K562 (cell line): ENCODE results near the gene PSORS1C1. TPM values are rescaled to one million over a fixed set of nuclear protein-coding genes. Genes with fewer than 3 reads are reported as not detected.

ENCODE experiments used
- ASH1L ChIP-seq: fragments of 450-650 bp; IDR thresholded peaks from 2 replicates; pipeline ENCODE4 v1.6.1; 2018; ENCODE audit warnings: borderline replicate concordance, mild to moderate bottlenecking, low read depth; ENCODE audit not compliant: partially characterized antibody
- BRCA1 ChIP-seq, 2 experiments: fragments of 450-650 bp in 1 of 2; sonication (generic) in 1 of 2; formaldehyde crosslinking in 1 of 2; IDR thresholded peaks; 2 replicates each; pipeline versions ENCODE4 v1.5.0 to v1.6.1; 2017 to 2020; ENCODE audit warnings: mild to moderate bottlenecking in 1 of 2, missing genetic modification reagents in 1 of 2
- HDAC2 ChIP-seq: fragments of 450-650 bp; IDR thresholded peaks from 2 replicates; pipeline ENCODE4 v1.6.1; 2016; ENCODE audit warnings: mild to moderate bottlenecking
- KAT2B ChIP-seq: IDR thresholded peaks from one replicate; pipeline ENCODE4 v1.6.1; 2012; ENCODE audit warnings: low read depth, mild to moderate bottlenecking, control low read depth, inconsistent platforms, low read length, moderate library complexity
- LCOR ChIP-seq: sonication (generic); formaldehyde crosslinking; IDR thresholded peaks from 2 replicates; pipeline ENCODE4 v1.8.0; 2022; ENCODE audit warnings: mild to moderate bottlenecking, missing genetic modification reagents
- PBX2 ChIP-seq, 2 experiments: IDR thresholded peaks in 1 of 2; conservative IDR thresholded peaks in 1 of 2; 2 replicates each; pipeline ENCODE4 v1.6.1; 2016; ENCODE audit warnings: low read depth in 2 of 2, mild to moderate bottlenecking in 1 of 2, missing compliant biosample characterization in 1 of 2, missing genetic modification characterization in 1 of 2, moderate library complexity in 1 of 2
- PRDM10 ChIP-seq: fragments of 450-650 bp; IDR thresholded peaks from 2 replicates; pipeline ENCODE4 v1.6.1; 2018; ENCODE audit not compliant: partially characterized antibody
- SMAD4 ChIP-seq: fragments of 250-450 bp; sonication (Bioruptor Pico); conservative IDR thresholded peaks from 2 replicates; pipeline ENCODE4 v1.8.0; 2021; ENCODE audit warnings: inconsistent platforms, mild to moderate bottlenecking, moderate library complexity
- SOX6 ChIP-seq: fragments of 450-650 bp; IDR thresholded peaks from 2 replicates; pipeline ENCODE4 v1.6.1; 2014; ENCODE audit warnings: mild to moderate bottlenecking
- TAF1 ChIP-seq: IDR thresholded peaks from 2 replicates; pipeline ENCODE4 v1.6.1; 2011; ENCODE audit warnings: mild to moderate bottlenecking, low read length, moderate library complexity; ENCODE audit not compliant: insufficient read depth, control insufficient read depth, severe bottlenecking; ENCODE audit errors: extremely low read depth
- TRIM24 ChIP-seq, 2 experiments: fragments of 450-650 bp; IDR thresholded peaks; 2 replicates each; pipeline ENCODE4 v1.6.1; 2016
- TRIM25 ChIP-seq: fragments of 450-650 bp; IDR thresholded peaks from 2 replicates; pipeline ENCODE4 v1.7.0; 2016; ENCODE audit warnings: borderline replicate concordance
- ZBTB1 ChIP-seq: sonication (generic); formaldehyde crosslinking; IDR thresholded peaks from 2 replicates; pipeline ENCODE4 v1.8.1; 2023; ENCODE audit warnings: missing genetic modification reagents, low read depth, mild to moderate bottlenecking, borderline replicate concordance
- ZBTB33 ChIP-seq: sonication (generic); formaldehyde crosslinking; IDR thresholded peaks from 2 replicates; pipeline ENCODE4 v1.8.1; 2023; ENCODE audit warnings: mild to moderate bottlenecking, missing genetic modification reagents
- ZNF785 ChIP-seq: fragments of 250-450 bp; sonication (Bioruptor Pico); IDR thresholded peaks from 2 replicates; pipeline ENCODE4 v1.4.0; 2020; ENCODE audit warnings: mild to moderate bottlenecking
- polyA plus RNA-seq, 8 experiments: library from polyadenylated mRNA; depleted of rRNA in 4 of 8; stranded (reverse) in 5 of 8; unstranded in 3 of 8; fragments of >200 nt; fragmentation: Nextera tagmentation in 2 of 8; fragmentation: Illumina TruSeq in 1 of 8; extraction: Ambion mirVana in 2 of 8; extraction: Trizol in 1 of 8; gene quantifications; 2 replicates each; pipeline versions ENCODE4 v1.2.1 to v1.2.3, GENCODE V29; 2011 to 2014; ENCODE audit warnings: inconsistent platforms in 1 of 8, missing spikeins in 1 of 8
- total RNA-seq, 7 experiments: library from RNA; depleted of rRNA in 6 of 7; stranded (reverse); fragments of >200 nt in 6 of 7; fragmentation: Illumina TruSeq in 2 of 7; extraction: Trizol in 2 of 7; gene quantifications; 2 replicates each; pipeline versions ENCODE4 v1.2.1 to v1.2.3, GENCODE V29; 2011 to 2021; ENCODE audit warnings: low replicate concordance in 1 of 7

The PSORS1C1 gene
- total and polyA plus RNA-seq, 9 of the 15 experiments (the other 6 are each of a cell fraction or from before 2014, with no cell fraction given), result 0.11 TPM; not detected in 8

DNA sequence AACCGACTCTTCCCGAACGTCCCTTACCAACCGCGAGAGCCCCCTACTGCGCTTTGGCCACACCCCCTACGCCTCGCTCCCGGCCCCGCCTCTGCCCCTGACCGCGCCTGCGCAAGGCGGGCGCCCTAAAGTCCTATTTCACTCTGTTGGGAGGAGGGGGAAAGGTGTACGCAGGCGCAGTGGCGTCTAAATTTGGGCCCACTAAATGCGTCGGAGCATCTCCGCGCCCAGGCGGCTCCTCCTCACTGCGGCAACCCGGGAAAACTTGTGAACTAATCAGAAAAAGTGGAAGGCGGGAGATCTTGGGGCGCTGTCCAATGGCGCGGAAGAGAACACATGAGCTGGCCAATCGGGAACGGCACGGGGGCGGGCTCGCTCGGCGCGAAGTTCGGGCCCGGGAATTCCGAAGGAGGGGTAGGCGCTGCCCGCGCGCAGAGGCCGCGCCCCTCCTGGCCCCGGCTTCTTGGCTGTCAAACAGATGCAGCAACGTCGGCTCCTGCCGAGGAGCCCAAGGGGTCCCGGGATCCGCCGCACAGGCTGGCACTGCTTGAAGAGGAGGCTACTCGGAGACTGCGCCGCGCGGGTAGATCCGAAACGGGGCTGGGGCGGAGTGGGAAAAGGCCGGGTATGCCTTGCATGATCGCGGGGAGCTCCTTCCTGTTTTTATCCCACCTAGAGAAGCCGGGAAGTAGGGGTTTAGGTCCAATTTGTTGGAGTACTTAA is 43.7 kb downstream of the PSORS1C1 start, which contains the start of gene TCF19 (continued):
- no peak; the same call in 1 of the 2 replicates for TF ChIP-seq PBX2 (CRISPR knock-in tag; IDR thresholded peaks at IDR 0.05; ENCODE audit: low read depth)
- no peak for TF ChIP-seq PBX2 (tag; conservative IDR thresholded peaks at IDR 0.05; ENCODE audit: low read depth)
- TF ChIP-seq BRCA1 (IDR thresholded peaks at IDR 0.05), result no peak
- TF ChIP-seq BRCA1 (CRISPR knock-in tag; IDR thresholded peaks at IDR 0.05), result no peak
- 0 out of 2 replicates have a peak, but pooled peaks have one; percentile 27 for TF ChIP-seq SMAD4 (CRISPR knock-in tag)
- TF ChIP-seq TRIM25, result 0 out of 2 replicates have a peak, but pooled peaks have one; percentile 70
- TF ChIP-seq TRIM24 (IDR thresholded peaks at IDR 0.05), result peak in 1 of 2 experiments; percentile 19; a peak in 1 of 4 replicates
- peak; percentile 81 for TF ChIP-seq HDAC2
- peak; percentile 30; the same call in 1 of the 2 replicates for TF ChIP-seq SOX6
- TF ChIP-seq TAF1, result peak; percentile 78
- TF ChIP-seq KAT2B, result no peak
- TF ChIP-seq ZNF785 (CRISPR knock-in tag), result no peak
- TF ChIP-seq ZBTB1 (CRISPR knock-in tag), result no peak
- no peak for TF ChIP-seq ZBTB33 (CRISPR knock-in tag)
- peak; percentile 98 for TF ChIP-seq LCOR (CRISPR knock-in tag)
- TF ChIP-seq ASH1L, result peak; percentile 98
- TF ChIP-seq PRDM10, result peak; percentile 78
